Mesenchymal stem cell (in vitro differentiated cells and primary cell): Measurements from ENCODE around the gene FBXO3.

ENCODE experiments used
- DNase-seq: peaks from one replicate; pipeline ENCODE4 v3.0.0-alpha.2; 2013
- H2AFZ ChIP-seq: one replicate; pipeline ENCODE4 v1.6.1; 2013; ENCODE audit warnings: low read depth, mild to moderate bottlenecking, control low read depth, inconsistent platforms, low read length, moderate library complexity
- H2AK5ac ChIP-seq: 2 replicates; pipeline ENCODE4 v1.6.1; 2013; ENCODE audit warnings: low read length, moderate library complexity, mild to moderate bottlenecking, inconsistent platforms; ENCODE audit not compliant: severe bottlenecking
- H2BK120ac ChIP-seq: one replicate; pipeline ENCODE4 v1.6.1; 2013; ENCODE audit warnings: low read depth, mild to moderate bottlenecking, inconsistent platforms, low read length, moderate library complexity
- H2BK12ac ChIP-seq, 2 experiments: one replicate each; pipeline ENCODE4 v1.6.1; 2013; ENCODE audit warnings: inconsistent platforms in 2 of 2, low read length in 2 of 2, mild to moderate bottlenecking in 2 of 2, moderate library complexity in 2 of 2, control low read depth in 1 of 2
- H2BK15ac ChIP-seq: one replicate; pipeline ENCODE4 v1.6.1; 2013; ENCODE audit warnings: mild to moderate bottlenecking, low read depth, inconsistent platforms; ENCODE audit not compliant: poor library complexity, severe bottlenecking
- H2BK5ac ChIP-seq: 2 replicates; pipeline ENCODE4 v1.6.1; 2013; ENCODE audit warnings: low read depth, mild to moderate bottlenecking, low read length, control low read depth, inconsistent platforms; ENCODE audit not compliant: poor library complexity, severe bottlenecking
- H3K14ac ChIP-seq, 2 experiments: one replicate each; pipeline ENCODE4 v1.6.1; 2013; ENCODE audit warnings: inconsistent platforms in 2 of 2, low read length in 2 of 2, control low read depth in 1 of 2, mild to moderate bottlenecking in 1 of 2, moderate library complexity in 1 of 2
- H3K18ac ChIP-seq, 2 experiments: one replicate each; pipeline ENCODE4 v1.6.1; 2013; ENCODE audit warnings: inconsistent platforms in 2 of 2, low read length in 2 of 2, control low read depth in 1 of 2, low read depth in 1 of 2, mild to moderate bottlenecking in 1 of 2
- H3K23ac ChIP-seq, 2 experiments: one replicate each; pipeline ENCODE4 v1.6.1; 2013; ENCODE audit warnings: inconsistent platforms in 2 of 2, low read length in 2 of 2, mild to moderate bottlenecking in 2 of 2, moderate library complexity in 2 of 2, control low read depth in 1 of 2
- H3K27ac ChIP-seq: 2 replicates; pipeline ENCODE4 v1.5.1; 2013; ENCODE audit warnings: mild to moderate bottlenecking, moderate library complexity, low read length, control low read depth, inconsistent platforms; ENCODE audit not compliant: poor library complexity, severe bottlenecking
- H3K27me3 ChIP-seq, 2 experiments: 2 replicates each; pipeline versions ENCODE4 v1.6.1 to v1.7.0; 2013; ENCODE audit warnings: low read length in 2 of 2, mild to moderate bottlenecking in 2 of 2, moderate library complexity in 2 of 2, control low read depth in 1 of 2, inconsistent platforms in 1 of 2; ENCODE audit not compliant: control insufficient read depth in 1 of 2, insufficient read depth in 1 of 2
- H3K36me3 ChIP-seq, 2 experiments: 2 replicates each; pipeline versions ENCODE4 v1.6.1 to v1.7.0; 2013; ENCODE audit warnings: low read length in 2 of 2, control low read depth in 1 of 2, inconsistent platforms in 1 of 2, low read depth in 1 of 2, mild to moderate bottlenecking in 1 of 2; ENCODE audit not compliant: insufficient read depth in 2 of 2, control insufficient read depth in 1 of 2
- H3K4ac ChIP-seq, 2 experiments: one replicate each; pipeline ENCODE4 v1.6.1; 2013; ENCODE audit warnings: inconsistent platforms in 2 of 2, low read length in 2 of 2, mild to moderate bottlenecking in 2 of 2, moderate library complexity in 2 of 2, control low read depth in 1 of 2, low read depth in 1 of 2
- H3K4me1 ChIP-seq: 2 replicates; pipeline ENCODE4 v1.6.1; 2013; ENCODE audit warnings: low read depth, low read length, control low read depth; ENCODE audit not compliant: control insufficient read depth, insufficient read depth
- H3K4me2 ChIP-seq: 2 replicates; pipeline ENCODE4 v1.6.1; 2013; ENCODE audit warnings: low read length, mild to moderate bottlenecking, inconsistent platforms; ENCODE audit not compliant: poor library complexity, severe bottlenecking
- H3K4me3 ChIP-seq, 2 experiments: 2 replicates each; pipeline versions ENCODE4 v1.5.1 to v1.7.0; 2013; ENCODE audit warnings: low read length in 2 of 2, mild to moderate bottlenecking in 2 of 2, control low read depth in 1 of 2, low read depth in 1 of 2; ENCODE audit not compliant: insufficient read depth in 1 of 2
- H3K79me1 ChIP-seq: replicated peaks from 2 replicates; pipeline ENCODE4 v1.6.1; 2013; ENCODE audit warnings: mild to moderate bottlenecking, control low read depth, low read length, inconsistent platforms; ENCODE audit not compliant: poor library complexity, severe bottlenecking
- H3K9ac ChIP-seq: 2 replicates; pipeline ENCODE4 v1.7.0; 2013; ENCODE audit warnings: mild to moderate bottlenecking, low read length, moderate library complexity
- H3K9me3 ChIP-seq: 2 replicates; pipeline ENCODE4 v1.7.0; 2013; ENCODE audit warnings: mild to moderate bottlenecking, low read length; ENCODE audit not compliant: control insufficient read depth
- H4K8ac ChIP-seq: one replicate; pipeline ENCODE4 v1.6.1; 2013; ENCODE audit warnings: inconsistent platforms, mild to moderate bottlenecking, low read length, moderate library complexity
- H4K91ac ChIP-seq: one replicate; pipeline ENCODE4 v1.6.1; 2013; ENCODE audit warnings: mild to moderate bottlenecking, low read length, inconsistent platforms
- WGBS: methylation state at CpG from one replicate; pipeline ENCODE4 v1.1.7; 2013; ENCODE audit warnings: mixed read lengths; 5-methylcytosine and 5-hydroxymethylcytosine counted together

Gene FBXO3

DNA sequence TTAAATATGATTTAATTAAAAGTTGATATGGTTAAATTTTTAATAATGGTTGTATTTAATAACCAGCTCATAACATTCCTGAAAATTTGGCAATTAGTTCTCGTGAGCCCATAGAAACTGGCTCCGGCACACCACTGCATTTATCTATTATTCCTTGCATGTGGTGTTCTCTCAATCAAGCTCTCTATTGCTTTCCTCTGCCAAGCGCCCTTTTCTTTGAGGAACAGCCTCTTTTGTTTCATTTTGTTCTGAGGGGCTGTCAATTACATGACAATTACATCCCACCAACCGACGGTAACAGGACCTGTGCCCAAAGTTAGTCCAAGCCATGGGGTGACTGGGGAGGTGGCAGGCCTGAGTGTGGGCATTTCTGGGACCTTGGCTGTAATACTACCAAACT, 81.8 kb downstream of the FBXO3 start:
- peak overlapping the region in 1 of 2 experiments; percentile 1 for H3K14ac ChIP-seq
- H2BK5ac ChIP-seq = peak overlapping the region; percentile 90
- no peak for DNase-seq
- peak overlapping the region; percentile 64 for H4K91ac ChIP-seq
- no peak overlapping the region for H4K8ac ChIP-seq
- peak overlapping the region in 1 of 2 experiments; percentile 26 for H2BK12ac ChIP-seq
- peak overlapping the region; percentile 35 for H2AK5ac ChIP-seq
- no peak overlapping the region for H2AFZ ChIP-seq
- no peak overlapping the region for H3K23ac ChIP-seq
- H2BK15ac ChIP-seq = no peak overlapping the region
- H3K18ac ChIP-seq = peak overlapping the region in 1 of 2 experiments; percentile 1
- peak overlapping the region; percentile 9 for H3K4me2 ChIP-seq
- H2BK120ac ChIP-seq = peak overlapping the region; percentile 37
- H3K9me3 ChIP-seq = no peaks in the 10 kb centered on the region
- peak overlapping the region; percentile 86 for H3K27ac ChIP-seq
- H3K9ac ChIP-seq = peak overlapping the region; percentile 88
- peak overlapping the region in 1 of 2 experiments; percentile 59 for H3K4me3 ChIP-seq
- H3K4ac ChIP-seq = no peak overlapping the region
- H3K27me3 ChIP-seq = no peaks in the 10 kb centered on the region
- 84% methylated on average over 2 of the region's 5 CpGs for WGBS
- peaks cover 35% of the 10 kb centered on the region for H3K4me1 ChIP-seq
- H3K79me1 ChIP-seq = no peaks in the 10 kb centered on the region
- no peaks in the 10 kb centered on the region for H3K36me3 ChIP-seq

DNA sequence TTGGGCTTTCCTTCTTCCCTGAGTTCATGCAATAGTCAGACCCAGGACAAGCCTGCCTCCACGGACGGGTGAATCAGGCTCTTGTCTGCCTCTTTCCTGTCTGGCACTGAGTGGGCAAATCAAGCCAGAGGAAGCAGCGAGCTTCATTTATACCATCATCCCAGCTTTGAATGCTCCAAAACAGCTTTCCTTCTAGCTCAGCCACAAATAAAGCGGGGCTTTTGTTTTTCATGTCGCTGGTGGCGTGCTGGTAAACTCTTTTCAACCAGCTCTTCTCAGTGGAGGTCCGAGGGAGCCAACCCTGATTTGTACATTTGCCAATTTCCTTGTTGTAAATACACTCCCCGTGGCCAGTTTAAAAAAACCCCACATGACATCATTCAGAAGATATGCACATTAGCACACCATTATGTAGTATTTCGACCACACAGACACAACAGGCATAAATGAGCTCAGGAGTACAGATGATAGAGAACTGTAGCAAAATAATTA, 82.3 kb downstream of the FBXO3 start:
- Histone ChIP-seq H2BK12ac (peak overlapping the region in 1 of 2 experiments; percentile 17), H3K4me2 (peak overlapping the region; percentile 55), H3K36me3 (no peaks in the 10 kb centered on the region), H3K4ac (no peak overlapping the region), H2BK15ac (peak overlapping the region; percentile 46), H3K4me1 (peaks cover 35% of the 10 kb centered on the region), H2AFZ (no peak overlapping the region), H3K9ac (peak overlapping the region; percentile 88), H3K4me3 (peak overlapping the region in 1 of 2 experiments; percentile 59), H3K27me3 (no peaks in the 10 kb centered on the region), H3K14ac (no peak overlapping the region), H2BK120ac (no peak overlapping the region), H3K79me1 (no peaks in the 10 kb centered on the region), H3K23ac (no peak overlapping the region), H2AK5ac (no peak overlapping the region), H3K18ac (peak overlapping the region; percentile 52 to 78), H3K9me3 (no peaks in the 10 kb centered on the region), H4K8ac (peak overlapping the region; percentile 88), H4K91ac (peak overlapping the region; percentile 76), H3K27ac (peak overlapping the region; percentile 99), H2BK5ac (peak overlapping the region; percentile 91)
- WGBS = 0% methylated on average over 8 of the region's 9 CpGs
- DNase-seq = peak; percentile 98

GRCh38 chr11:33691066-33691864, 83.1 kb downstream of the FBXO3 start:
- peak overlapping the region; percentile 80 for H2BK120ac ChIP-seq
- no peaks in the 10 kb centered on the region for H3K79me1 ChIP-seq
- peak overlapping the region; percentile 75 for H2BK15ac ChIP-seq
- H3K4me1 ChIP-seq = peaks cover 35% of the 10 kb centered on the region
- peak overlapping the region; percentile 88 for H3K9ac ChIP-seq
- H2AK5ac ChIP-seq = peak overlapping the region; percentile 72
- peak overlapping the region in 1 of 2 experiments; percentile 59 for H3K4me3 ChIP-seq
- H4K8ac ChIP-seq = peak overlapping the region; percentile 96
- H3K4ac ChIP-seq = peak overlapping the region in 1 of 2 experiments; percentile 84
- H3K23ac ChIP-seq = no peak overlapping the region
- no peak overlapping the region for H3K4me2 ChIP-seq
- H2AFZ ChIP-seq = no peak overlapping the region
- H2BK5ac ChIP-seq = peak overlapping the region; percentile 91
- H3K9me3 ChIP-seq = no peaks in the 10 kb centered on the region
- no peaks in the 10 kb centered on the region for H3K27me3 ChIP-seq
- WGBS = 35% methylated on average over 4 of the region's 6 CpGs
- H2BK12ac ChIP-seq = peak overlapping the region; percentile 50 to 71
- no peak for DNase-seq
- peak overlapping the region; percentile 99 for H3K27ac ChIP-seq
- no peaks in the 10 kb centered on the region for H3K36me3 ChIP-seq
- H3K14ac ChIP-seq = no peak overlapping the region
- H4K91ac ChIP-seq = peak overlapping the region; percentile 6
- peak overlapping the region; percentile 58 to 78 for H3K18ac ChIP-seq
